Lung (tissue), 12 donors: ENCODE measurements around the gene ATXN10. TPM values are rescaled to one million over a fixed set of nuclear protein-coding genes. Genes with fewer than 3 reads are reported as not detected.

Experiments
- ATAC-seq: fragments of 200-7000 bp; cut with Tn5 transposase; one replicate; pipeline ENCODE4 v1.9.1; 2020; ENCODE audit warnings: moderate number of reproducible peaks; ENCODE audit not compliant: insufficient read depth, low FRiP score
- DNase-seq, 3 donors: peaks; one replicate each; pipeline ENCODE4 v3.0.0-alpha.2; 2013 to 2017
- H3K27ac ChIP-seq, 2 donors: one replicate each; pipeline ENCODE4 v1.5.1; 2013; ENCODE audit warnings: mild to moderate bottlenecking in 2 of 2, moderate library complexity in 2 of 2, control low read depth in 1 of 2, inconsistent platforms in 1 of 2, low read depth in 1 of 2, low read length in 1 of 2
- H3K27me3 ChIP-seq, 3 donors: one replicate each; pipeline ENCODE4 v1.5.1; 2013; ENCODE audit warnings: low read length in 2 of 3; ENCODE audit not compliant: control insufficient read depth in 3 of 3, insufficient read depth in 3 of 3
- H3K36me3 ChIP-seq, 4 donors: one replicate each; pipeline ENCODE4 v1.5.1; 2013; ENCODE audit warnings: low read length in 4 of 4, mild to moderate bottlenecking in 1 of 4, moderate library complexity in 1 of 4; ENCODE audit not compliant: control insufficient read depth in 4 of 4, insufficient read depth in 4 of 4
- H3K4me1 ChIP-seq, 5 donors: one replicate each; pipeline ENCODE4 v1.5.1; 2013; ENCODE audit warnings: low read length in 5 of 5, mild to moderate bottlenecking in 2 of 5, moderate library complexity in 1 of 5; ENCODE audit not compliant: control insufficient read depth in 5 of 5, insufficient read depth in 5 of 5
- H3K4me3 ChIP-seq: one replicate; pipeline ENCODE4 v1.5.1; 2013; ENCODE audit warnings: mild to moderate bottlenecking, control low read depth, moderate library complexity
- H3K9ac ChIP-seq, 2 donors: one replicate each; pipeline ENCODE4 v1.5.1; 2013; ENCODE audit warnings: low read length in 2 of 2, control low read depth in 1 of 2; ENCODE audit not compliant: insufficient read depth in 1 of 2
- H3K9me3 ChIP-seq, 4 donors: one replicate each; pipeline ENCODE4 v1.5.1; 2013; ENCODE audit warnings: low read length in 3 of 4, mild to moderate bottlenecking in 1 of 4, moderate library complexity in 1 of 4; ENCODE audit not compliant: control insufficient read depth in 4 of 4, insufficient read depth in 3 of 4
- CTCF ChIP-seq: IDR thresholded peaks from 2 replicates; pipeline ENCODE4 v1.5.1; 2012; ENCODE audit warnings: mild to moderate bottlenecking; ENCODE audit errors: control extremely low read depth, extremely low read depth
- WGBS, 2 donors: extraction: QIAGEN DNeasy Blood & Tissue Kit; methylation state at CpG; one replicate each; pipeline ENCODE4 v1.1.7; 2013; 5-methylcytosine and 5-hydroxymethylcytosine counted together
- polyA plus RNA-seq, 2 donors: library from polyadenylated mRNA; stranded (reverse); fragments of 200-250 nt; gene quantifications; one replicate each; pipeline ENCODE4 v1.2.1, GENCODE V29; 2013
- total RNA-seq, 2 donors: library from RNA; depleted of rRNA in 1 of 2; stranded (reverse); fragments of >200 nt in 1 of 2; gene quantifications; one replicate each; pipeline ENCODE4 v1.2.1, GENCODE V29; 2014 to 2021
- donor health status: control.
- donor health status: control.
- donor health status: Bipolar disorder and iron deficiency.
- donor health status: healthy.
- donor health status: DM: yes; HTN: yes; CAD: no.

Gene ATXN10
- total and polyA plus RNA-seq, 4 donors: 41.9 to 164 (median 92.2) TPM

DNA sequence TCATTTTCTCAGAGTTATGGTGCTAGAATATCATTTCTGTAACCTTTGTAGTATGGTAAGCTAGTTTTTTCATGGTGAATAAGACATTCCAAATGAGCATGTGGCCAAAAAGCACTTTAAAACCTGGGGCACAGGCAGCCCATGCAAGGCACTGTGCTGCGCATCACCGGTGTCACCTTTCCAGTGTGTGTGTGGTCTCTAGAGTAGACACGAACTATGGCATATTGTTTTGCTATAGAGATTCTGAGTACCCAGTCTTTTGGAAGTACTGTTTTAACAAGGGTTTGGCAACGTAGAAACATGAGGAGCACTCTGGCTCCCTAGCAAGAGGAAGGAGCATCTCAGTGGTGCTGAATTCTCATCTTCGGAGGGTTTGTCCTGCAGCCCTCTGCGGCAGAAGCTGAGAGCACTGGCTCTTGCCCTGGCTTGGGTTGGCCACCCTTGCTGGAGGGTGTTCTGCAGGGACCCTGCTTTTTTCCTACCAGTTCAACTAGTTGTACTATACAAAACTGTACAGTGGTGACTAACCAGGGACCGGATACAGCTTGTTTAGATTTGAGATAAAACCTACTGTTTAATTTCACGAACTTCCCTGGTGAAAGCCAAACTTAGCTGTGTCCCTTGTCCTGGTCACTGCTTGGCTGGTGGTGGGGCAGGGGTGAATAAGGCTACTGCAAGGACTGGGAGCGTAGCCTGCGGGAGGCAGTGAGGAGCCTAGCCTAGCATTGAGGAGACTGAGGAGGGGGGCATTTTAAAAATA, 135.7 kb downstream of the ATXN10 start:
- ATAC-seq (no peak), DNase-seq (no peak)
- peaks cover 5 to 25% (median 10%) of the 10 kb centered on the region in 4 donors for H3K36me3 ChIP-seq
- peaks cover 0 to 5% (median 0%) of the 10 kb centered on the region in 5 donors for H3K4me1 ChIP-seq
- H3K9me3 ChIP-seq: no peaks in the 10 kb centered on the region
- no peak for TF ChIP-seq CTCF
- H3K27me3 ChIP-seq: no peaks in the 10 kb centered on the region
- H3K27ac ChIP-seq: no peak overlapping the region
- H3K9ac ChIP-seq: no peak overlapping the region
- H3K4me3 ChIP-seq: no peak overlapping the region
- WGBS, 2 donors: 91 to 94% methylated on average over 10 of the region's 10 CpGs

GRCh38 chr22:45812910-45813309, 141.3 kb downstream of the ATXN10 start:
- Histone ChIP-seq H3K9me3 (no peaks in the 10 kb centered on the region), H3K4me1 (peaks cover 0 to 4% (median 2%) of the 10 kb centered on the region in 5 donors), H3K4me3 (no peak overlapping the region), H3K27me3 (no peaks in the 10 kb centered on the region), H3K9ac (no peak overlapping the region), H3K27ac (no peak overlapping the region), H3K36me3 (peaks cover 8 to 32% (median 18%) of the 10 kb centered on the region in 4 donors)
- WGBS, 2 donors: 90 to 98% methylated on average over 6 of the region's 6 CpGs
- ATAC-seq: no peak
- no peak for DNase-seq
- no peak for TF ChIP-seq CTCF

GRCh38 chr22:45814198-45814597, 142.6 kb downstream of the ATXN10 start:
- Histone ChIP-seq H3K9ac (no peak overlapping the region), H3K4me1 (peaks cover 0 to 11% (median 7%) of the 10 kb centered on the region in 5 donors), H3K27me3 (no peaks in the 10 kb centered on the region), H3K4me3 (no peak overlapping the region), H3K36me3 (peaks cover 8 to 26% (median 18%) of the 10 kb centered on the region in 4 donors), H3K9me3 (no peaks in the 10 kb centered on the region), H3K27ac (no peak overlapping the region)
- TF ChIP-seq CTCF: no peak
- 97 to 99% methylated on average over 2 of the region's 2 CpGs for WGBS, 2 donors
- DNase-seq (no peak), ATAC-seq (no peak)
